HFF-Myc (cell line): ENCODE measurements around the gene STK17B.

Experiments used
- DNase-seq: peaks from one replicate; pipeline ENCODE4 v3.0.0-alpha.2; 2011; ENCODE audit warnings: low read depth; ENCODE audit errors: extremely low read depth
- H3K4me3 ChIP-seq: replicated peaks from 2 replicates; pipeline ENCODE4 v1.5.1; 2011; ENCODE audit warnings: low read depth, mild to moderate bottlenecking, control low read depth, low read length
- CTCF ChIP-seq: IDR thresholded peaks from 2 replicates; pipeline ENCODE4 v1.5.1; 2012; ENCODE audit warnings: mild to moderate bottlenecking, low read depth, low read length, control low read depth; ENCODE audit errors: missing control alignments

Gene STK17B

GRCh38 chr2:196108604-196109003 lies 62.8 kb downstream of the STK17B start:
- no peak overlapping the region for H3K4me3 ChIP-seq
- DNase-seq = no peak
- TF ChIP-seq CTCF = no peak

- no peak for DNase-seq
- TF ChIP-seq CTCF = no peak
- H3K4me3 ChIP-seq = no peak overlapping the region
These were observed 65.4 kb downstream of the STK17B start for GRCh38 chr2:196105951-196106350.

GRCh38 chr2:196104066-196104465 lies 67.3 kb downstream of the STK17B start:
- no peak for TF ChIP-seq CTCF
- no peak overlapping the region for H3K4me3 ChIP-seq
- no peak for DNase-seq

GRCh38 chr2:196103626-196104025 lies 67.8 kb downstream of the STK17B start:
- no peak for DNase-seq
- TF ChIP-seq CTCF = no peak

GRCh38 chr2:196101325-196101991 lies 69.9 kb downstream of the STK17B start:
- no peak for TF ChIP-seq CTCF
- peak; percentile 49 for DNase-seq
- H3K4me3 ChIP-seq = no peak overlapping the region

More at GRCh38 chr2:196103626-196104025, 67.8 kb downstream of the STK17B start:
- H3K4me3 ChIP-seq = no peak overlapping the region

- no peak for DNase-seq
- no peak for TF ChIP-seq CTCF
- no peak overlapping the region for H3K4me3 ChIP-seq
These were observed 71.5 kb downstream of the STK17B start for GRCh38 chr2:196099916-196100315.

GRCh38 chr2:196097864-196098660 lies 73.3 kb downstream of the STK17B start:
- DNase-seq = no peak
- no peak for TF ChIP-seq CTCF
- H3K4me3 ChIP-seq = no peak overlapping the region
